ENCODE results near the gene NCR2.
A peak's percentile ranks its signal among the peaks of the same experiment; 100 is the strongest.

NCR2 gene

DNA sequence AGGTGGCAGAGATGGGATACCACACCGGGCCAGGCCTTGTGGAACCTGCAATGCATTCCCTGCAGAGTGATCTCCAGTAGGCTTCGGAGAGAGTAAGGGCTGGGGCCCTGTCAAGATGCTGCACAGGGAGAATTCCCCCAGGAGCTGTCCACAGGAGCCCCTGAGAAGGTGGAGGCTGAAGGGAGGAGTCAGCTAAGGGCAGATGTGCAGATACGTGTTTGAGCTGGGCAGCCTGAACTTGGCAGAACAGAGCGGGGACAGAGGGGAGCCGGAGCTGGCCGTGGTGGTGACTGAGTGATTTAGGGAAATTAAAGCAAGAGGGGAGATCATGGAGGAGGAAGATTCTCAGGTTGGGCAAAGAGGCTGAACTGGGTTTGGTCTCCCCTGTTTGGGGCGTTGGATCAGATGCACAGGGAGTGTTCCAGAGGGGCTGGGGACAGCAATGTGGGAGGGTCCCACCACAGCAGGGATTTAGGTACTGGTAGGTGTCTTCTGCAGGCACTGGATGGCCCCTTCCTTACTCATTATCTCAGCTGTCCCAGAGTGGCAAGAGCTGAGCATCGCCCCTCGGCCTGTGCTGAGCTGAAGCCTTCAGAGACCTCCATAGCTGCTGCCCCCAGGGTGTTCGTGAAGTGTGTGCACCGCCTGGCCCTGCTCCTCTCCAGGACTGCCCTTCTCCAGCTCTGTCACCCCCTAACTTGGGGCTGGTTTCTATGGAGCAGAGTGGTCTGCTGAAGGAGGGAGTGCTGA, 3.8 kb upstream of the NCR2 start:
- DNase-seq = no peak

GRCh38 chr6:41332241-41332640, 3.2 kb upstream of the NCR2 start:
- no peak for DNase-seq

GRCh38 chr6:41332842-41333736, 2.3 kb upstream of the NCR2 start:
- DNase-seq = no peak

- no peak for DNase-seq
Measured at GRCh38 chr6:41334482-41335040, 847 bp upstream of the NCR2 start.

DNA sequence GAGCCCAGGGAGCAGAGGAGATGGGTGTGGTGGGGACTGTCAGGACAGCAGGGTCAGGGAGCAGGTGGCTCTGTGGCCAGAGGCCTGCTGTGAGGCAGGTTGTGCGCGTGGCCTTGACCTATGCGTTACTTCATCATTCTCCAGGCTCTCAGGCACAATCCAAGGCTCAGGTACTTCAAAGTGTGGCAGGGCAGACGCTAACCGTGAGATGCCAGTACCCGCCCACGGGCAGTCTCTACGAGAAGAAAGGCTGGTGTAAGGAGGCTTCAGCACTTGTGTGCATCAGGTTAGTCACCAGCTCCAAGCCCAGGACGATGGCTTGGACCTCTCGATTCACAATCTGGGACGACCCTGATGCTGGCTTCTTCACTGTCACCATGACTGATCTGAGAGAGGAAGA, 535 bp downstream of the NCR2 start:
- DNase-seq = no peak

DNA sequence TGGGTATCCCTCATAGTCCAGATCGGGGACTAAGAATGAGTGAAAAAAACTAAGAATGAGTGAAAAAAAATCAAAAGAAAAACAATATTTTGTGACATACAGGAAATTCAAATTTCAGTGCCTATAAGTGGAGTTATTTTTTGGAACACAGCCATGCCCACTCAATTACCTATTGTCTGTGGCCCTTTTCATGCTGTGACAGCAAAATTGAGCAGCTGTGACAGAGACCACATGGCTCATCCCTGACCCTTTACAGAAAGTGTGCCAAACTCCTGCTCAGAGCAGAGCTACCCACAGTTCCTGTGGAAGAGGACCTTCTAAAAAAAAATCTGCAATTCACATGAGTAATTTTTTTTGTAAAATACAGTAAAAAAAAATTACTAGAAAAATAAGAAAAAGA, 1.4 kb downstream of the NCR2 start:
- DNase-seq = no peak

DNA sequence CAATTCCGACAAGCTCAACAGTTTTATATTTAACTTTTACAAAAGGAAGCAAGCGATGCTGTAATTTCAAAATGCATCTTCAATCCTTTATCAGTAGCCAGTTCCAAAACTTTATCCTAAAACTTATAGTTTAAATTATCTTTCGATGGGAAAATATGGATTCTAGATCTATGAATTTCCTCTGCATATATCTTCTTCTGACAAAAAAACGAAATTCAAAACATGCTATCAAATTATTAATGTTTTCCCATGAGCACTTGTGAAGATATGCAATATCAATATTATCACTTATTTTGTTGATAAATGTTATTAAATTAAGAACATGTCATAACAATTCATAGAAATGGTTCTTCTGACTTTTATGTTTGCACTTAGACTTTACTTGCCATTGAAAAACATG, 2.3 kb downstream of the NCR2 start:
- DNase-seq = no peak

GRCh38 chr6:41338659-41339058, 3.3 kb downstream of the NCR2 start:
- no peak for DNase-seq

DNA sequence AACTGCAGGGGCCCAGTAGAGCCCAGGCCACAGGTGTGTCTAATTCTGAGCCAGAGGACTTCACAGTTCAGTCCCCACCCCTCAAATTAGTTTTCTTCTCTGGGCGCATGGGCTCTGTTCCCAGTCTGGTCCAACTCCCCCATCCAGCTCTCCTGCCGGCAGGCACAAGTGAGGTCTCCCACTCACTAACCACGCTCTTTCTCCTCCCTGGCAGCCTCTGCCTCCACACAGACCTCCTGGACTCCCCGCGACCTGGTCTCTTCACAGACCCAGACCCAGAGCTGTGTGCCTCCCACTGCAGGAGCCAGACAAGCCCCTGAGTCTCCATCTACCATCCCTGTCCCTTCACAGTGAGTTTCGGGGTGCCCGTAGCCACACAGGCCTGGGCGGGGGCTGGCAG, 6.2 kb downstream of the NCR2 start:
- DNase-seq = no peak

DNA sequence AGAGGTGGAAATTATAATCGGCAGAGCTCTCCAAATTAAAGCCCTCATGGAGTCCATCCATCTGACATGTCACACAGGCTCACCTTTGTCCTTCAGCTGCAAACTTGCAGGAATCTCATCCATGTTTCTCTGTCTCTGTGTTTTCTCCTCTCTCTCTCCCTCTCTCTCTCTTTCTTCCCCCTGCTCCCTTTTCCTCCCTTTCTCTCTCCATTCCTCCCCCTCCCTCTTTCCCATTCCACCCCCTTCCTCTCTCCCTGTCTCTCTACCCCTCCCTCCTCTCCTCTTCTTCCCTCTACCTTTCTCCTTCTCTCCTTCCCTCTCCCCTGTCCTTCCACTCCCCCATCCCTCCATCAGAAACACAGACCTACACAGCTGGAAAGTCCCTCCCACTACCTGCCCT, 6.8 kb downstream of the NCR2 start:
- no peak for DNase-seq

DNA sequence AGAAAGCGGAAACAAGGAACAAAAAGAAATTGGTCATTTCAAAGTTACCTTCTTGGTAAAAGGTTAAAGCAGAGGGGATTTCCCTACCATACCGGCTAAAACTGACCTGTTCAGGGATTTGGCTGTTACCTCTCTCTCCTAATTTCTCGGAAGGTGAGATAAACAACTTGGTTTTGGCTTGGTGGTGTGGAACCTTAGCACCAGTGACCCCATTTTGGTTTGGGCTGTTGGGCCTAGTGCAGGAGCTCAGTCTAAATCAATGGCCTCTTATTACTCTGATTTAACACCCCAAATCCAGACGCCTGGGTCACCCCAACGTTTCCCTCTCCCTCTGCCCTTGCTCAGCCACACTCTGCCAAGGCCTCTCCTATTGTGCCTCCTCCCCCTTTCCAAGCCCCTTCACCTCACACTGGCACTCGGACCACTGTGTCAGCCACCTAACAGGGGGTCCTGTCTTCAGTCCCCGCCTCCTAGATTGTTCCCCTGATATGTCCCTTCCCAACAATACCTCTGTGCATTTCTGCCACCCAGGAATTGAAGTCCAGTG, 8.3 kb downstream of the NCR2 start:
- DNase-seq = no peak

GRCh38 chr6:41344876-41345275, 9.5 kb downstream of the NCR2 start:
- DNase-seq = peak; percentile 4

GRCh38 chr6:41345901-41346300, 10.5 kb downstream of the NCR2 start:
- DNase-seq = no peak

DNA sequence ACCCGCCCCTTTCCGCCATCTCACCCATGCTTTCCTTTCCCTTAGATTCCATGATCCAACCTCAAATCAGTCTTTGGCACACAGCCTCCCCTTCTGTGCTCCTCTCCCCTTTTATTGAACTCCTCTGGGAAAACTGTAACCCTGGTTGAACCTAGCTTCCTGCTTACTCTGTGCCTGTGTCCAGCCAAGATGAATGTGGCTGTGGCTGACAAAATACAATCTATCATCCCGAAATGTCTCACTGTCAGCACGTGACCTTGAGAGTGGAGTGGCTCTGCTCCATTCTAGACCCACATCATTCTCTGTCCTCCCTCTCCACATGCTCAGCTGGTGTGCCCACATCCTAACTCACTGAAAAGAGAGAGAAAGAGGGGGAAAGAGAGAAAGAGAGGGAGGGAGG, 11.0 kb downstream of the NCR2 start:
- DNase-seq = no peak

DNA sequence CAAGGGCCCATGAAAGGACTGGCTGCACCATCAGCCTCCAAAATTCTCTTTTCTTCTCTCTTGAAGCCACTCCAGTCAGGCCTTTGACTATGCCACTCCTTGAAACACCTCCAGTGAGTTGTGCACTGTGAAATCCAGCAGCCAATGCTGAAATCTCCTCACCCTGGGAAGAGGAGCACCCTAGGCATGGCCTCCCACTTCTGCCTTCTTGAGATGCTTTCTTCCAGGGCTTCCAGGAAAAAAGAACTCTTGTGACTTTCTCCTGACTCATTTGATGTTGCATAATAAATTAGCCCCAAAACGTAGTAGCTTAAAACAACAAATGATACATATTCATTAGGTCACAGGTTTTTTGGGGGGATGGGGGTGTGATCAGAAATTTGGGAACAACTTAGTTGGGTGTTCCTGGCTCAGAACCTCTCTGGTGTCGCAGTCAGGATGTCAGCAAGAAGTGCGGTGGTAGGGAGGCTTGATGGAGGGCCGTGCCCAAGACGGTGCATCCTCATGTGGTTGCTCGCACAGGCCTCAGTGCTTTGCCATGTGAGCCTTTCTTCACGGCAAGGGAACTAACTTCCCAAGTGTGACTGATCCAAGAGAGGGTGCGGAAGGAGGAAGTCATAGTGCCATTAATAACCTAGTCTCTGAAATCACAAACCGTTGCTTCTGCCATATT, 12.1 kb downstream of the NCR2 start:
- DNase-seq = no peak

GRCh38 chr6:41348934-41349333, 13.5 kb downstream of the NCR2 start:
- DNase-seq = no peak

DNA sequence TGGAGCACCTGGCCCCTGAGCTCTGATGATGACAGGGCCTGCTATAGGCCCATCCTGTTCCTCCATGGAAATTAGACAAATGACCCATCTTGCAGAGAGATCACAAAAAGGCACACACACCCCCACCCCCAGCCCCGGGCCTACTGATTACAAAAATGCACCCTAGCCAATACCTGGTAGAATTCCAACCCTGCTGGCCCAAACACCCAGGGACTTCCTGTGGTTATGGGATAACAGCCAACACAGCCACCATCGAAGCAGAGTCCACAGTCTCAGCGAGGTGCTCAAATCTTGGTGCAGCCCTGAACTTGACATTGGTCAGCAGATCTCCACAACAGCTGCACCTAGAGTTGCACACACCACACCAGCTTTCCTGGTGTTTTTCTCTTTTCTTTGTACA, 17.0 kb downstream of the NCR2 start:
- no peak for DNase-seq

- DNase-seq = no peak
Measured at GRCh38 chr6:41352907-41353306, 17.5 kb downstream of the NCR2 start.

DNA sequence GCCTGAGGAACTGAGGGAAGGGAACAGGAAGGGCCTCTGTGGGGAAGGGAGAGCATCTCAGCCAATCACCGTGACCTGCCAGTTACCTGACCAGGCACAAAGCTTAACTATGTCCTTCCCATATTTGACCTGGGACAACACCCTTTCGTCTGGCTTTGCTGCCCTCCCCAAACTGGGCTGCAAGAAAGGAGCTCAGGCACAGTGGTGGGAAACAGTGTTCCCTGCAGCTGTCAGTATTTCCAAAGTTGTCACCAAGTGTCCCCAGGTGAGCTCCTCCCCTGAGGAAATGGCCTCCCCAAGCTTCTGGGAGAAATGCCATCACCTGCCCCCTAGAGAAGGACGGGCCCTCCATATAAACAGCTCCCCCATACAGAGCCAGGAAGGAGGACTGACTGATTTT, 17.9 kb downstream of the NCR2 start:
- DNase-seq = no peak

GRCh38 chr6:41355952-41356351, 20.5 kb downstream of the NCR2 start:
- no peak for DNase-seq

GRCh38 chr6:41356825-41357224, 21.4 kb downstream of the NCR2 start:
- no peak for DNase-seq

DNA sequence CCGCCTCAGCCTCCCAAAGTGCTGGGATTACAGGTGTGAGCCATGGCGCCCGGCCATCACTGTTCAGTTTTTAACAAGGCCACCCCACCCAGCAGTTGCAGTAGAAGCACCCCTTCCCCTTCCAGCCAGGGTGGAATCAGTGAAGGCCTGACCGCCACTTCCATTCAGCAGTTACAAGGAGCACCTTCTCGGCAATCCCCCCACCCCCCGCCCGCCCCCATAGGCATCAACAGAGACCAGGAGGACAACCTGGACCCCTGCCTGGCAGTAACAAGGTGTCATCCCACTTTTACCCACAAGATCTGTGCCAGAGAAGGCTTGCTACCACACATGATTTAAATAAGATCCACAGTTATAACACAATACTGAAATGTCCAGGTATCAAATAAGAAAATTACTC, 23.1 kb downstream of the NCR2 start:
- DNase-seq = no peak

DNA sequence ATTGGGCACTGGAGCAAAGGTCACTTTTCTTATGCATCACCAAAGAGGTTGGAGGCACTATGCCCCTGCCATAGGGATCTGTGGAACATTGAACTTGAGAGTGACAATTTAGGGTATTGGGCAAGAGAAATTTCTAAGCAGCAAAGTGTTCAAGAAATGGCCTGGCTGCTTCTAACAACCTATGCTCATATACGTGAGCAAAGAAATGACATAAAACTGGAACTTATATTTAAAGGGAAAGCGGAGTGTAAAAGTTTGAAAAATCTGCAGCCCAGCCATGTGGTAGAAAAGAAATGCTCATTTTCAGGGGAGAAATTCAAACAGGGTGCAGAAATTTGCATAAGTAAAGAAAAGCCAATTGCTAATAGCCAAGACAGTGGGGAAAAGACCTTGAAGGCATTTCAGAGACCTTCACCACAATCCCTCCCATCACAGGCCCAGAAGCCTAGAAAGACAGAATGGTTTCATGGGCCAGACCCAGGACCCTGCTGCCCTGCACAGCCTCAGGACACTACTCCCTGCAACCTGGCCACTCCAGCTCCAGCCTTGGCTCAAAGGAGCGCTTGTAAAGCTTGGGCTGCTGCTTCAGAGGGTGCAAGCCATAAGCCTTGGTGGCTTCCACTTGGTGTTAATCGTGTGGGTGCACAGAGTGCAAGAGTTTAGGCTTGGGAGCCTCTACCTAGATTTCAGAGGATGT, 24.4 kb downstream of the NCR2 start:
- no peak for DNase-seq
